GM19240 (cell line): ENCODE measurements around the gene DDO.

Source experiments
- DNase-seq: peaks from one replicate; pipeline ENCODE4 v3.0.0; 2011; ENCODE audit warnings: low spot score; ENCODE audit not compliant: insufficient read length

The DDO gene

GRCh38 chr6:110348961-110349690 is 66.2 kb downstream of the DDO start:
- DNase-seq = no peak

- DNase-seq = no peak
Measured at GRCh38 chr6:110345025-110345424, 70.3 kb downstream of the DDO start.

- no peak for DNase-seq
Measured at GRCh38 chr6:110342759-110343158, 72.6 kb downstream of the DDO start.
